HG03432 (cell line): ENCODE measurements around the gene TMEM198.
A peak's percentile ranks its signal among the peaks of the same experiment; 100 is the strongest.

ENCODE experiments used
- ATAC-seq: cut with Tn5 transposase; IDR thresholded peaks from one replicate; pipeline ENCODE4 v1.9.1; 2021; ENCODE audit warnings: mild to moderate bottlenecking, moderate library complexity; ENCODE audit not compliant: unreplicated experiment

TMEM198 gene, protein sequence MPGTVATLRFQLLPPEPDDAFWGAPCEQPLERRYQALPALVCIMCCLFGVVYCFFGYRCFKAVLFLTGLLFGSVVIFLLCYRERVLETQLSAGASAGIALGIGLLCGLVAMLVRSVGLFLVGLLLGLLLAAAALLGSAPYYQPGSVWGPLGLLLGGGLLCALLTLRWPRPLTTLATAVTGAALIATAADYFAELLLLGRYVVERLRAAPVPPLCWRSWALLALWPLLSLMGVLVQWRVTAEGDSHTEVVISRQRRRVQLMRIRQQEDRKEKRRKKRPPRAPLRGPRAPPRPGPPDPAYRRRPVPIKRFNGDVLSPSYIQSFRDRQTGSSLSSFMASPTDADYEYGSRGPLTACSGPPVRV

DNA sequence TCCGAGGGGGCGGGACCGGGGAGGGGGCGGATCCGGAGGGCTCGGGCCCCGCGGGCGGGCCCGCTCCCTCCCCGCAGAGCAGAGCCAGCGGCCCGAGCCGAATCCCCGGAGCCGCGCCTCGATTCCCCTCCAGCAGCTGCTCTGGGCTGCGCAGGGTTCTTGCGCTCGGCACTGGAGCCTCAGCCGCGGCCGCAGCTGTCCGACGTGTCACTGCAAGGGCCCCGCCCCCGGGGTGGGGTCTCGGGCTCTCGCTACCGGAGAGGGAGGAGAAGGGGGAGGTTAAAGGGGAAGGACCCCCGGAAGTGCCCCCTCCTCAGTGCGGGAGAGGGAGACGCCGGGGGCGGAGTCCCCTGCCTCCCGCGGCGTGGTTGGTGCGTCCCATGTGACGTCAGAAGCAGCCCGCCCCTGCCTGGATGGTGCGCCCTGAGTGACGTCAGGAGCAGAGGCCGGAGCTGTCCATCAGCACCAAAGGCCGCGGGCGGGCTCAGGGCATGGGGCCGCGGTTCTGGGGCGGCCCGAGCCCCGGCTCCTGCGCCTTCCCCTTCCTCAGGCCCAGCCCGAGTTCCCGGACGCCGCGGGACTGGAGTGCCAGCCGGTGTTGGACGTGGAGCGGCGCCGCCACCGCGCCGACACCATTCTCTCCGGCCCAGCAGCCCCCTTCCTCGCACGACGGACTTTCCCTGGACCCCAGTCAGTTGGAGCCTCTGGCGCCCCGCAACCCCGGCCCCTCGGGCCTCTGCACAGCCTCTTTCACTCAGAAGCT is at the start of gene TMEM198, which contains the start of gene CHPF:
Gene TMEM198 (plus strand): TSS at position 433 of the 763 bp plus-strand sequence. CDS start 700 bp downstream, outside the sequence.
Gene CHPF (minus strand): TSS at position 214 of the 763 bp plus-strand sequence. CDS start 271 bp downstream, outside the sequence.
- peak; percentile 82 for ATAC-seq

DNA sequence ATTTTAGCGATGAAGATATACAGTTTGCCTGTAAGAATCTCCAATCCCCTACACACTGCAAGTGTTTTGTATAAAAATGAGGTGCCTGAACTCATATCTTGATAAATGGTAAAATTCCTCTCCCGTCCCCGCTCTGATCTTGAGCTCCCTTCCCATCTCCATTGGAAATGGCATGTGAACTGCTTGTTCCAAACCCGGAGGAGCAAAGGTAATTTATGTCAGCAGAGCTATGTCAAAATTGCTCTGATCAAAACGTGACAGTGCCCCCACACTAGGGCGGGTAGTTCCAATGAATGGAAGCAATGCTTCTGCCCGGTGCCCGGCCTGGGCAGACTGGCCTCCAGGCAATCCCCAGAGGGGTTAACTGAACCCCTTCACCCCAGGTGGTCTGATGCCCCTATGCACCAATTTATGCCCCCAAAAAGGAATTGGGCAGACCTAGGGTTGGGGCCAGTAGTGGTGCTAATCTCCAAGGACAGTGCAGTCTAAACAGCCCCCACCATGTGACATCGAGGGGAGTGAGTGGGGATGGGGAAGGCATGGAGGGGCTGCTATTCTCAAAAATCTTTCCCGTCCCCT is 48.8 kb upstream of the TMEM198 start:
- ATAC-seq = no peak

DNA sequence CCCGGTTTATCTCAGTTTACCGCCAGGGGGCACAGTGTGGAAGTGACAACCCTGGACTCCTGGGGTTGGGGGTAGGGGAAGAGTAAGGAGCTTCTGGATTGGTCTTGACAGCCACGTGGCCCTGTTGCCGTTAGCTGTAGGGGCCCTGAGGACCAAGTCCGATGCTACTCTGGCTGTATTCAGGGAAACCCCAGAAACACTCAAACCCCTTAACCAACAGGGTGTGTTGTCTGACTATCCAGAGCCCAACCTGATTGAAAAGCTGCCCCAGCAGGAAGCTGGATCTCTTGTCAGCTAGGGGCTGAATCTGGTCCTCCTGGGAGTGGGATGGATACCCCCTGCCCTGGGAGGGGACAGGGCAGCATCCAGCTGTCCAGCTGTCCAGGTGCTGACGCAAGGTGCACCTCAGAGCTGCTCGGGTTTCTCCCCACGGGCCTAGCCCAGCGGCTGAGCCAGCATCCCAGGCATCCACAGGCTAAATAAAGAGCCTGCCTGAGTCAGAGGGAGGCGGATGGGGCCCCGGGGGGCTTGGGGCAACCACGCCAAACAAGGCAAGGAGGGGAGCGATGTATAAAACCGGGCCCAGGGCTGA is 48.2 kb upstream of the TMEM198 start:
- ATAC-seq = peak; percentile 15

DNA sequence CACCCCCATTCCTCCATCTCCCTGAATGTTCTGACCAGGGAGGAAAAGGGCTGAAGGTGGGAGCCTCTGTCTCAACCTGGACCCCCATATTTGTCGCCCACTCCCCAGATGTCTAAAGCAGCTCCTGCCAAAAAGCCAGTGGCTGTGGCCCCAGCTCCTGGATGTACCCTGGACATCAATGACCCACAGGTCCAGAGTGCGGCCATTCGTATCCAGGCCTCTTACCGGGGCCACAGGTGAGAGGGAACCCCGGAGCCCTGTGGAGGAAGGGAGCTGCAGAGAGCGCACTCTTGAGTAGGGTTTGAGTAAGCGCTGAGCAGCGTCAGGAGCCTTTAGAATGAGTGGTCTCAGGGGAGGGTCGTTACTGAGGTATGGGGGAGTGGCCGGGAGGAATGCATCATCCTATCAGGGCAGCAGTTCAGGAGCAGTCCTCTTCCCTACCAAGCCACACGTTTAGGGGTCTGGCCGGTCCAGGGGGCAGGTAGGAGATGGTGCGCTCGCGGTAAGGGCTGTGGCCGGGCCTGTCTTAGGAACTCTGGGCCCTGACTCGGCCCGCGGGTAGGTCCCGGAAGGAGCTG is 47.5 kb upstream of the TMEM198 start:
- ATAC-seq = no peak

DNA sequence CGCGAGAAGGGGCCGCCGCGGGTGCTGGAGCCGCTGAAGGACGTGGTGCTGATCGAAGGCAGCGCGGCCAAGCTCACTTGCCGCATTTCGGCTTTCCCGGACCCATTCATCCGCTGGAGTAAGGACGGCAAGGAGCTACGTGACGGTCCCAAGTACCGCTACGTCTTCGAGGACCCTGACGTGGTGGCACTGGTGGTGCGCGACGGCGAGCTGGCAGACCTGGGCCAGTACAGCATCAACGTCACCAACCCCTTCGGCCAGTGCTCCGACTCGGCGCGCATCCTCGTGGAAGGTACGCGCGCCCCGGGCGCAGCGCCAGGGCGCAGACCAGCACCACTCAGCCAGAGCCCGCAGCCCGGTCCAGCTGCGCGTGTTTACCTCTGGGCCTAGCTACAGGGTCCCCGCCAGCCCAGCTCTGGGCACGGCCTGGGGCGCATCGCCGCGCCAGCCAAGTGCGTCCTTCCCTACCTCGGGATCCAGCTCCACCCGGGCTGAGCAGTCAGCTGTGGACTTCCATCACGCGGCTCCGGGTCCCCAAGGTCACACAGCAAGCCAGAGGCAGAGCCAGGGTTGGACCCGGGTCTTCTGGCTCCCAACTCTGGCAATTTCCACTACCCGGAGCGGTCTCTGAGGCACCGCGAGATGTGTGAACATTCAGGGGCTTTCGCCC is 46.9 kb upstream of the TMEM198 start:
- ATAC-seq = no peak

DNA sequence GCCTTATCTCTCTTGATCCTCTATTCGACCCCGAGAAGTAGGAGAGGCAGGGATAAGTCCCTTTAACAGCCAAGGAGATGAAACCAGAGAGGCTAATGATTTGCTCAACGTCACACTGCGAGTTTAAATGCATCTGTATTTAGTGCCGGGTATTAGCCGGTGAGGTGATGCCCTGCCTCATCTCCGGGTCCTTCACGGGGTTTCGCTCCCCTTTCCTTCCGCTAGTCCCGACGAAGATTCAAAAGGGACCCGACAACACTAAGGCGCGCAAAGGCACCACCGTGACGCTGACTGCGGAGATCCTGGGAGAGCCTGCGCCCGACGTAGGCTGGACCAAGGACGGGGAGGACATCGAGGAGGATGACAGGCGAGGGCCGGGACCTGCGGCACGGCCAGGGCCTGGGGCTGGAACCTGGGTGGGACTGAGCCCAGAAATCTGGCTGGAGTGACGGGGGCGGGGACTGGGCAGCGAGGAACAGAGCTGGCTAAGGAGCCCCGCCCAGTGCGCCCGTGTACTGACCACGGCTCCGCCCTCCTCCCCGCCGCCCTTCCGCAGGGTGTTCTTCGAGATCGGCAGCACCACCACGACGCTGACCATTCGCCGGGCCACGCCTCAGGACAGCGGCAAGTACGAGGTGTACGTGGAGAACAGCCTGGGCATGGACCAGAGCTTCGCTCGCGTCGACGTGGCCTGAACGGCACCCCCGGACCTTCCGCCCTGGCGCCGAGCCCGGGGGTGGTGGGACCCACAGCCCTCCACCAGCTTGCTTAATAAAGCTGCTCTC is 46.1 kb upstream of the TMEM198 start:
- ATAC-seq = peak; percentile 26

DNA sequence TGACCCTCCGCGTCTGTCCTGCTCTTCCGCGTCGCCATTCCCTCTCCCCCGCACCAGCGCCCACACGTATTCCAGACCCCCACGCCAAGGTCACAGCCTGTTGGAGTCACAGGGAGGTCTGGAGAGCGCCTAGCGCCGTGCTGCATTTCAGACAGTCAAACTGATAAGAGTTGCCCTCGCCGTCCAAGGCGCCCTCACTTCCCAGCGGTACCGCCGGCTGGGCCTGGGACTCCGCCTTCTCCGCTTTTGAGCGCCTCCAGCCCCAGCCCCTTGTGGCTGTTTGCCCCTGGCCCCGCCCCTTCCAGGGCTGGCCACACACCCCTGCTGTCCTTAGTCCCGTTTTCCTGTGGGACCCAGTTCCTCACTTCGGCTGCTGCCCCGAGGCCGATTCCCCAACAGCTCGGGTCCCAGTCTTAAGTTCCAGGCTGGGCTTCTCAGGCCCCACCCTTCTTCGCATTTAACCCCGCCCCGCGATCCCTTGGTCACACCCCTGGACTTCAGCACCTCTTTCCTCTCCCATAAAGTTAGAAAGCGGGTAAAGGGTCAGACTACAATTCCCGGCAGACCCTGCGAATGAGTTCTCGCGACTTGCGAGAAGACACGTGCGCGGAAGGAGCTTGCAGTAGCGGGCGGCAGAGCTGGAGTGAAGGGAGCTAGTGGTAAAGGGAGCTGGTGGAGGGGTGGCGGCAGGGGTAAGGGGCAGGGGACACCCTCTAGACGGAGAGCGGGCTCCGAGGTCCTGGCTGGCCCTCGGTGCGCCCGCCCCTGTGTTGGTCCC is 45.4 kb upstream of the TMEM198 start, which contains the start of gene GMPPA:
Gene GMPPA (plus strand): TSS at position 612 of the 778 bp plus-strand sequence. CDS start 1,085 bp downstream, outside the sequence.
- ATAC-seq = peak; percentile 94

DNA sequence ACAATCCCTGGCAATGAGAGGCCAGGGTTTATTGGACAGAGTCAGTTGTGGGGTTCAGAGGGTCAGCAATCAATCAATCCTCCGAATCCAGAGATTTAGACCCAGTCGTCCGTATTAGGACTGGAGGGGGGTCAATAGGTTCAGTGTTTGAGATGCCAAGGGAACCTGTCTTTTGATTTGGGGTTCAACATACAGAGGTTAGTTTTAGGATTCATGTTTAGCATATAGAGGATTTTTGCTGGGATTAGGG is 44.8 kb upstream of the TMEM198 start:
- no peak for ATAC-seq

DNA sequence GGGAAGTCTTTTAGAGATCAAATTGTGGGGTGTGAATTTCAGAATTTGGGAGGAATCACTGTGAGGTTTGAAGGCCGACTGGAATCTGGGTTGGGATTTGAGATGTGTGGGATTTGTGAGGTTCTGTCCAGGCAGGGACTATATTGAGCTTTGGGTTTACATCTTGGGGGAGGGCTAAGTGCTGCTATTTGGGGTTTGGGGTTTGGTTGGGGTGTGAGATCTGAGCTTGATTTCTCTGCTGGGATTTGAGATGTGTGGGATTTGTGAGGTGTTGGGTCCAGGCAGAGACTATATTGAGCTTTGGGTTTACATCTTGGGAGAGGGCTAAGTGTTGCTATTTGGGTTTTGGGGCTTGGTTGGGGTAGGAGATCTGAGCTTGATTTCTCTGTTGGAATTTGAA is 44.3 kb upstream of the TMEM198 start:
- ATAC-seq = no peak

DNA sequence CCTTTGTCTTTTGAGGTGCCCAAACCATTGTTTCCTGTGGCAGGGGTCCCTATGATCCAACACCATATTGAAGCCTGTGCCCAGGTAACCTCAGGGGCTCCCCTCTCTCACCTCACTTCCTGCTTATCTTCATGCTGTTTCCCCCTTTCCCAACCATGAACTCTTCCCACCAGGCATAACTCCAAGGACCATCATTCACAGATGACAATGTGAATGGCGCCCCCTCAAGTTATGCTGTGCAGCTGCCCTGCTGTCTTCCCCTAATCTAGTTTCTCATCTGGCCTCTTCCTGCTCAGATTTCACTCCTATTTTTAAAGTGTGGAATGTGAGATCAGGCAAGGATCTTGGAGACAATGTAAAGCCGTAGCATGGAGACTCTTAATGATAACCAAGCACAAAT is 43.7 kb upstream of the TMEM198 start:
- no peak for ATAC-seq

DNA sequence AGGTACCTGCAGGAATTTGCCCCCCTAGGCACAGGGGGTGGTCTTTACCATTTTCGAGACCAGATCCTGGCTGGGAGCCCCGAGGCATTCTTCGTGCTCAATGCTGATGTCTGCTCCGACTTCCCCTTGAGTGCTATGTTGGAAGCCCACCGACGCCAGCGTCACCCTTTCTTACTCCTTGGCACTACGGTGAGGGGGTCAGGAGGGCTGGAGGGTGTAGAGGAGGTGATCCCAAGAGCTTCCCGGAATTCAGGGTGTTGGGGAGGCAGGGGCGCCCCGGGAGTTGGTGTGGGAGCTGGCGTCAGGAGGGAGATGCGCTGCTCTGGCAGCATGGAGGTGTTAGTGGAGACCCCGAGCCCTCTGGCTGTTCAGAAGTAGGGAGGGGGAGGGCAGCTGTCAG is 42.0 kb upstream of the TMEM198 start:
- ATAC-seq = no peak

DNA sequence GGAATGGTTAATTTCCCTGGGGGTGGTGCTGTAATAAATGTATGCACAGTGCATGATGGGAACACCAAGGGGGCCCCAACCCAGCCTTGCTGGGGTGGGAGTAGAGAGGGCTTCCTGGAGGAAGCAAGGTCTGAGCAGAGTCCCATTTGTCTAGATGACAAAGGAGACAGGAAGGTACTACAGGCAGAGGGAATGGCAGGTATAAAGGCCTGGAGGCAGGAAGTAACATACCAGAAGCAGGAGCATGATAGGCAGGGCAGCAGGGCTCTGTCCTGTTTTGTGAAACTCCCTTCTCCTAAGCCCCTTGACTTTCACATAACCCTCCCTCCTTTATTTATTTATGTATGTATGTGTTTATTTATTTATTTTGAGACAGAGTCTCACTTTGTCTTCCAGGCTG is 41.2 kb upstream of the TMEM198 start:
- ATAC-seq = no peak

DNA sequence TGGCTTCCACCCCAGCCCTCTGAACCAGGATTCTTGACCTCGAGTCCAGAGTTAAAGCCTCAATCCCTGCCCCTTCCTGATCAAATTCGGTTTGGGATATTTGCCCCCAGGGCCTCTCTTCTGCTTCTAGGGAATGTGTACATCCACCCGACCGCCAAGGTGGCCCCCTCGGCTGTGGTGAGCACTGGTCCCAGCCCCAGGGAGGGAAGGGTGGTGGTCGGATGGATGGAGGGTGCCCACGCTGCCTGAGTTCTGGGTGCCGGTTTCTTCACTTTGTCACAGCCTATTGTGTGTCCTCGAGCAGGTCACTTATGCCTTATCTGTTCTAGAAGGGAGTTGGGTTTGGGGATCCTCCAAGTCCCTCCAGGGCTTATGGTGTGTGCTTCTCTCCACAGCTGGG is 38.2 kb upstream of the TMEM198 start:
- no peak for ATAC-seq

DNA sequence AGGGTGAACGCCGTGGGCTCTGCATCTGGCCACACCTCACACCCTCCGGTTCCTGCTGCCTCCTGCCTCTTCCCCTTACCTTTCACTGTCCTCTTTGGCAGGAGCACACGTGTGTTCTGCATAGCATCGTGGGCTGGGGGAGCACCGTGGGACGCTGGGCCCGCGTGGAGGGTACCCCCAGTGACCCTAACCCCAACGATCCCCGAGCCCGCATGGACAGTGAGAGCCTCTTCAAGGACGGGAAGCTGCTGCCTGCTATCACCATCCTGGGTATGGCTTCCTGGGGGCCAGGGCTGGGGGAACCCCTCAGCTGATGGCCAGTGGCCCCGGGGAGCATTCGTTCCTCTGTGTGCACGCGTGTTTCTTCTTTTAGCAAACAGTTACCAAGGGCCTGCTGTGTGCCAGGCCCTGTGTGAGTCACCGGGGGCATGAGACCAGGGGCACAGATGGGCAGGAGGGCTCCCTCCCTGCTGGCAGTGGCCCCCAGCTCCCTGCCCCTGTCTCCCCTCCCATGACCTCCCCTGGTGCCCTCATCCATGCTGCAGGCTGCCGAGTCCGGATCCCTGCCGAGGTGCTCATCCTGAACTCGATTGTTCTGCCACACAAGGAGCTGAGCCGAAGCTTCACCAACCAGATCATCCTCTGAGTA is 37.6 kb upstream of the TMEM198 start:
- ATAC-seq = no peak

DNA sequence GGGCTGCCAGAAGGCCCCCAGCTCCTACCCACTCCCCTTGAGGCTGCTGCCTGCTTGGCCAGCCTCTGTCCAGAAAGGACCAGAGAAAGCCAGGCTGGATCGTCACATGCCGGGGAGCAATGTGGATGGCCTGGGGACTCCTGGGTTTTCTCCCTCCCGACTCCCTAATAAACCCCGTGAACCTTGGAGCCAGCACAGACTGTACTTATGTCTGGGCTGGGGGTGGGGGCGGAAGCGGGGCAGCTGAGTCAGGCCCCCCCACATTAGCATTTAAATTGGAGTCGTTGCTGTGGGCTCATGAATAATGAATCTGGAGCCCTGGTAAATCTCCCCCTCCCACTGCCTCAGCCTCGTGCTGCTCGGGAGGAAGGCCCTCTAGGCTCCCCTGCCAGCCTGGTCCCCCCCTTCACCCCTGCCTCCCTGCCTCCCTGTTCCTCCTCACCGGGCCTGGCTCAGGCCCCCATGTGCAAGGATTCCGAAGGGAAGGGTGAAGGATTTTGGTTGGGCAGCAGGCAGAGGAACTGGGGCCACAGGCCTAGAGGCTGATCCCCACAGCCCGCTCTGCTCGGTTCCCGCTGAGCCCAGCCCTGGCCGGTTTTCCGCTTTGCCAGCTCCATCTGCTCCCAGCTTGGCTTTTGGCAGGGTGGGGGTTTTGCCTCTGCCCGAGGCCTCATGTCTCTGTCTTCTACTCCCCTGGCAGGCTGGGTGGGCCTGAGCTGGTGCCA is 36.9 kb upstream of the TMEM198 start:
- no peak for ATAC-seq

DNA sequence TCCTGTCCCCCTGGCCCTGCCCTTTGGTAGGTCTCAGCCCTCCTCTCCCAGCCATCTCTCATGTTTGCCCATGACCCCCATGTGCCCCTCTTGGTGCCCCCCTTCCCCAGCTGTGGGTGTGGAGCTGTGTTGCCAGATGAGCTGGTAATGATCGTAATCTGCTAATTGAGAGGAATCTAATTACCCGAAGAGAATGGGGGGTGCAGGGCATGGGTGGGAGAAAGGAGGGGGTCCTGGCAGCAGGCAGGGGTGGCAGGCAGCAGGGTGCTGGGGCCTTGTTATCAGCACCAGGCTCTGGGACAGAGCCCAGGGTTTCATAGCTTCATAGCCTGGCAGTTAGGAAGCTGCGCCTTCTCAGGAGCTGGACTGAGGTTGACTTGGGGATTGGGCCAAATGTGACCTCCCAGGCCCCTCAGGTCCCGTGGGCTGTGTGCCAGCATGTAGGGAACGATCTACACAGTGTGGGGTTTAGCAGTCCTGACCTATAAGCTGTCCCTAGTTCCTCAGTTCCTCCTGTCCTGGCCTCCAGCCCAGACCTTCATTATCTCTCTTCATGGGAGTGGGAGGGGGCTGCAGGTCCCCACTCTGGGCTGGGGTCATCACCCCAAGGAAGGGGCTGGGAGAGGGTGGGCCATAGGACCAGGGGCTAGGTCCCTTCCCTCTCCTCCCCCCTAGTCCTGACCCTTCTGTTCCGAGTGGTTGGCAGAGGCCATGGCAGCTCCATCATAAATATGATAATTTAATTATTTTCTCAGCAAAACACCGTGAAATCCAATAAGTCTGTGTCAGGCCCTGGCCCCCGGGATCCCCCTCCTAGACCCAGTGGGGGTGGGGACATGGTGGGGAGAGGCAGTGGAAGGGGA is 36.0 kb upstream of the TMEM198 start:
- no peak for ATAC-seq

DNA sequence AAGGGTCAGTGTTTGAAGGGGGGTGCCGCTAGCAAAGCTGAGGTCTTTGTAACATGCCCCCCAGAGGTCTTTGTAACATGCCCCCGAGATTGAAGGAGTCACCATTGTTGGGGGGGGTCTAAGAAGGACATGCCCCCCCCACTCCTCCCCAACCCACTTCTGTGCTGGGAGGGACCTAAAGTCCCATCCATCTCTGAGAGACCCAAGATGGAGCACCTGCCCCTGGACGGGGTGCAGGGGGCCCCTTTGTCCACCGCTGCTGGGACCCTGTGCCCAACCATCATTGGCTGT is 35.4 kb upstream of the TMEM198 start:
- ATAC-seq = no peak
